ENCODE data around the gene SUFU. TPM values are rescaled to one million over a fixed set of nuclear protein-coding genes. Genes with fewer than 3 reads are reported as not detected.

Gene SUFU
- total and polyA plus RNA-seq, 2 of the 13 experiments (the other 11 are each of a cell fraction or from before 2014, with no cell fraction given) = 2.9 to 5.5 TPM

DNA sequence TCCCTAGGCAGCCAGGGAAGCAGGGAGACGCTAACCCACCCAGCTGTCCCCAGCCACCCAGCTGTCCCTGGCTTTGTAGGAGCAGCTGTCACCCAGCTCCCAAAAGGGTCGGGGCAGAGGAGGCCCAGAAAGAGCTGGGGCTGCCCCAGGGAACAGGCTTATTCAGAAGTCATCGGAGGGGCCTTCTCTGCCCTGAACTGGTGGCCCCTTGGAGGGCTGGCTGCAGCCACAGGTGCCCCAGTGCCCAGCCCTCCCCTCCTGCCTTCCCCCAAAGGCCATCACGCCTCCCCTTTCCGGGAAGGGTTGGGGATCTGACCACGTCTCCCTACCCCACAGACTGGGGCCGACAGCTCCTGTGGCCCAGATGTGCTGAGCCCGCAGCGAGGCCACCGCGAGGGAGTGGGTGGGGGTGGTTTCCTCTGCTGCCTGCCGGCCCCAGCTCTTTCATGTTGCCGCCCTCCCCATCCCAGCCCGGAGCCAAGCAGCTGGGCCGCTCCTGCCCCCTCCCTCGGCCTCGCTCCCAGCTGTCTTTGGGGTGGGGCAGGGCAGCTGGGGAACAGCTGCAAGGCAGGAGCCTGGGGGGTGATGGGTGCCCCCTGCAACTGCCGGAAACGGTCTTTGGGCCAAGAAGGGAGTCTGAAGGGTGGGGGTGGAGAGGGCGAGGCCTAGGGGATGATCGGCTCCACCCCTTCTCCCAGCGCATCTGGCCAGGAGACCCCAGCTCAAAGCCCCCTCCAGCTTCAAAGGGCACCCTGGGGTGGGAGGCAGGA, 157.3 kb downstream of the SUFU start (continued):
- TF ChIP-seq, protein P1, sequence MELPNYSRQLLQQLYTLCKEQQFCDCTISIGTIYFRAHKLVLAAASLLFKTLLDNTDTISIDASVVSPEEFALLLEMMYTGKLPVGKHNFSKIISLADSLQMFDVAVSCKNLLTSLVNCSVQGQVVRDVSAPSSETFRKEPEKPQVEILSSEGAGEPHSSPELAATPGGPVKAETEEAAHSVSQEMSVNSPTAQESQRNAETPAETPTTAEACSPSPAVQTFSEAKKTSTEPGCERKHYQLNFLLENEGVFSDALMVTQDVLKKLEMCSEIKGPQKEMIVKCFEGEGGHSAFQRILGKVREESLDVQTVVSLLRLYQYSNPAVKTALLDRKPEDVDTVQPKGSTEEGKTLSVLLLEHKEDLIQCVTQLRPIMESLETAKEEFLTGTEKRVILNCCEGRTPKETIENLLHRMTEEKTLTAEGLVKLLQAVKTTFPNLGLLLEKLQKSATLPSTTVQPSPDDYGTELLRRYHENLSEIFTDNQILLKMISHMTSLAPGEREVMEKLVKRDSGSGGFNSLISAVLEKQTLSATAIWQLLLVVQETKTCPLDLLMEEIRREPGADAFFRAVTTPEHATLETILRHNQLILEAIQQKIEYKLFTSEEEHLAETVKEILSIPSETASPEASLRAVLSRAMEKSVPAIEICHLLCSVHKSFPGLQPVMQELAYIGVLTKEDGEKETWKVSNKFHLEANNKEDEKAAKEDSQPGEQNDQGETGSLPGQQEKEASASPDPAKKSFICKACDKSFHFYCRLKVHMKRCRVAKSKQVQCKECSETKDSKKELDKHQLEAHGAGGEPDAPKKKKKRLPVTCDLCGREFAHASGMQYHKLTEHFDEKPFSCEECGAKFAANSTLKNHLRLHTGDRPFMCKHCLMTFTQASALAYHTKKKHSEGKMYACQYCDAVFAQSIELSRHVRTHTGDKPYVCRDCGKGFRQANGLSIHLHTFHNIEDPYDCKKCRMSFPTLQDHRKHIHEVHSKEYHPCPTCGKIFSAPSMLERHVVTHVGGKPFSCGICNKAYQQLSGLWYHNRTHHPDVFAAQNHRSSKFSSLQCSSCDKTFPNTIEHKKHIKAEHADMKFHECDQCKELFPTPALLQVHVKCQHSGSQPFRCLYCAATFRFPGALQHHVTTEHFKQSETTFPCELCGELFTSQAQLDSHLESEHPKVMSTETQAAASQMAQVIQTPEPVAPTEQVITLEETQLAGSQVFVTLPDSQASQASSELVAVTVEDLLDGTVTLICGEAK (IDR thresholded peaks at IDR 0.05) = no peak
- TF ChIP-seq, protein P1 (CRISPR knock-in tag; IDR thresholded peaks at IDR 0.05) = no peak
- TF ChIP-seq TCF7 (IDR thresholded peaks at IDR 0.05; ENCODE audit: low read depth) = peak; percentile 96
- TF ChIP-seq, protein P2, sequence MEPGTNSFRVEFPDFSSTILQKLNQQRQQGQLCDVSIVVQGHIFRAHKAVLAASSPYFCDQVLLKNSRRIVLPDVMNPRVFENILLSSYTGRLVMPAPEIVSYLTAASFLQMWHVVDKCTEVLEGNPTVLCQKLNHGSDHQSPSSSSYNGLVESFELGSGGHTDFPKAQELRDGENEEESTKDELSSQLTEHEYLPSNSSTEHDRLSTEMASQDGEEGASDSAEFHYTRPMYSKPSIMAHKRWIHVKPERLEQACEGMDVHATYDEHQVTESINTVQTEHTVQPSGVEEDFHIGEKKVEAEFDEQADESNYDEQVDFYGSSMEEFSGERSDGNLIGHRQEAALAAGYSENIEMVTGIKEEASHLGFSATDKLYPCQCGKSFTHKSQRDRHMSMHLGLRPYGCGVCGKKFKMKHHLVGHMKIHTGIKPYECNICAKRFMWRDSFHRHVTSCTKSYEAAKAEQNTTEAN (CRISPR knock-in tag; conservative IDR thresholded peaks at IDR 0.05) = no peak
- TF ChIP-seq ZBTB42 (CRISPR knock-in tag; IDR thresholded peaks at IDR 0.05) = peak; percentile 99
- TF ChIP-seq ZFX (CRISPR knock-in tag; IDR thresholded peaks at IDR 0.05; ENCODE audit: low read depth) = peak; percentile 65
- no peak for TF ChIP-seq NFKB2 (CRISPR knock-in tag; IDR thresholded peaks at IDR 0.05; ENCODE audit: borderline replicate concordance)
- TF ChIP-seq MIXL1 (CRISPR knock-in tag; IDR thresholded peaks at IDR 0.05) = no peak
- TF ChIP-seq, protein P3, sequence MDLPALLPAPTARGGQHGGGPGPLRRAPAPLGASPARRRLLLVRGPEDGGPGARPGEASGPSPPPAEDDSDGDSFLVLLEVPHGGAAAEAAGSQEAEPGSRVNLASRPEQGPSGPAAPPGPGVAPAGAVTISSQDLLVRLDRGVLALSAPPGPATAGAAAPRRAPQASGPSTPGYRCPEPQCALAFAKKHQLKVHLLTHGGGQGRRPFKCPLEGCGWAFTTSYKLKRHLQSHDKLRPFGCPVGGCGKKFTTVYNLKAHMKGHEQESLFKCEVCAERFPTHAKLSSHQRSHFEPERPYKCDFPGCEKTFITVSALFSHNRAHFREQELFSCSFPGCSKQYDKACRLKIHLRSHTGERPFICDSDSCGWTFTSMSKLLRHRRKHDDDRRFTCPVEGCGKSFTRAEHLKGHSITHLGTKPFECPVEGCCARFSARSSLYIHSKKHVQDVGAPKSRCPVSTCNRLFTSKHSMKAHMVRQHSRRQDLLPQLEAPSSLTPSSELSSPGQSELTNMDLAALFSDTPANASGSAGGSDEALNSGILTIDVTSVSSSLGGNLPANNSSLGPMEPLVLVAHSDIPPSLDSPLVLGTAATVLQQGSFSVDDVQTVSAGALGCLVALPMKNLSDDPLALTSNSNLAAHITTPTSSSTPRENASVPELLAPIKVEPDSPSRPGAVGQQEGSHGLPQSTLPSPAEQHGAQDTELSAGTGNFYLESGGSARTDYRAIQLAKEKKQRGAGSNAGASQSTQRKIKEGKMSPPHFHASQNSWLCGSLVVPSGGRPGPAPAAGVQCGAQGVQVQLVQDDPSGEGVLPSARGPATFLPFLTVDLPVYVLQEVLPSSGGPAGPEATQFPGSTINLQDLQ (CRISPR knock-in tag; IDR thresholded peaks at IDR 0.05) = no peak
- TF ChIP-seq, protein P4, sequence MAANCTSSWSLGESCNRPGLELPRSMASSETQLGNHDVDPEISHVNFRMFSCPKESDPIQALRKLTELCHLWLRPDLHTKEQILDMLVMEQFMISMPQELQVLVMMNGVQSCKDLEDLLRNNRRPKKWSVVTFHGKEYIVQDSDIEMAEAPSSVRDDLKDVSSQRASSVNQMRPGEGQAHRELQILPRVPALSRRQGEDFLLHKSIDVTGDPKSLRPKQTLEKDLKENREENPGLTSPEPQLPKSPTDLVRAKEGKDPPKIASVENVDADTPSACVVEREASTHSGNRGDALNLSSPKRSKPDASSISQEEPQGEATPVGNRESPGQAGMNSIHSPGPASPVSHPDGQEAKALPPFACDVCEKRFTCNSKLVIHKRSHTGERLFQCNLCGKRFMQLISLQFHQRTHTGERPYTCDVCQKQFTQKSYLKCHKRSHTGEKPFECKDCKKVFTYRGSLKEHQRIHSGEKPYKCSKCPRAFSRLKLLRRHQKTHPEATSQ (CRISPR knock-in tag; IDR thresholded peaks at IDR 0.05; ENCODE audit: borderline replicate concordance) = peak; percentile 81; the same call in 1 of the 2 replicates
- TF ChIP-seq GLI4 (CRISPR knock-in tag; IDR thresholded peaks at IDR 0.05; ENCODE audit: borderline replicate concordance) = no peak
- no peak for TF ChIP-seq ZNF879 (CRISPR knock-in tag; IDR thresholded peaks at IDR 0.05)
- TF ChIP-seq ZNF160 (CRISPR knock-in tag; IDR thresholded peaks at IDR 0.05) = peak; percentile 32; the same call in 1 of the 2 replicates
- TF ChIP-seq ZNF781 (CRISPR knock-in tag; IDR thresholded peaks at IDR 0.05; ENCODE audit: borderline replicate concordance, not compliant biosample characterization) = no peak

Data from HepG2 (cell line).